ENCODE results near the gene SLC6A8.

GRCh38 chrX:153686711-153687110, 1.0 kb upstream of the SLC6A8 start:
- TF ChIP-seq CTCF (conservative IDR thresholded peaks at IDR 0.05; ENCODE audit: low read length) (no peak), EZH2phosphoT487 (IDR thresholded peaks at IDR 0.05; ENCODE audit: borderline replicate concordance, low read depth, low read length) (no peak)
